ENCODE measurements around the gene PLXDC2. TPM values are rescaled to one million over a fixed set of nuclear protein-coding genes. Genes with fewer than 3 reads are reported as not detected.

Gene PLXDC2
- total RNA-seq, 1 experiment from 2014 or later: 0.21 TPM

GRCh38 chr10:20288060-20288459 is 471.8 kb downstream of the PLXDC2 start:
- no peaks in the 10 kb centered on the region for H3K9me3 ChIP-seq (ENCODE audit: control insufficient read depth, insufficient read depth, low read depth, low read length)
- ChIA-PET CTCF (no interaction called here), POLR2A (no interaction called here)
- no peak overlapping the region for H3K4me3 ChIP-seq (ENCODE audit: low read depth in 2 of 2, low read length in 2 of 2)
- no peaks in the 10 kb centered on the region for H3K4me1 ChIP-seq (ENCODE audit: control insufficient read depth, insufficient read depth, low read length)
- TF ChIP-seq, protein P1, sequence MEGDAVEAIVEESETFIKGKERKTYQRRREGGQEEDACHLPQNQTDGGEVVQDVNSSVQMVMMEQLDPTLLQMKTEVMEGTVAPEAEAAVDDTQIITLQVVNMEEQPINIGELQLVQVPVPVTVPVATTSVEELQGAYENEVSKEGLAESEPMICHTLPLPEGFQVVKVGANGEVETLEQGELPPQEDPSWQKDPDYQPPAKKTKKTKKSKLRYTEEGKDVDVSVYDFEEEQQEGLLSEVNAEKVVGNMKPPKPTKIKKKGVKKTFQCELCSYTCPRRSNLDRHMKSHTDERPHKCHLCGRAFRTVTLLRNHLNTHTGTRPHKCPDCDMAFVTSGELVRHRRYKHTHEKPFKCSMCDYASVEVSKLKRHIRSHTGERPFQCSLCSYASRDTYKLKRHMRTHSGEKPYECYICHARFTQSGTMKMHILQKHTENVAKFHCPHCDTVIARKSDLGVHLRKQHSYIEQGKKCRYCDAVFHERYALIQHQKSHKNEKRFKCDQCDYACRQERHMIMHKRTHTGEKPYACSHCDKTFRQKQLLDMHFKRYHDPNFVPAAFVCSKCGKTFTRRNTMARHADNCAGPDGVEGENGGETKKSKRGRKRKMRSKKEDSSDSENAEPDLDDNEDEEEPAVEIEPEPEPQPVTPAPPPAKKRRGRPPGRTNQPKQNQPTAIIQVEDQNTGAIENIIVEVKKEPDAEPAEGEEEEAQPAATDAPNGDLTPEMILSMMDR (IDR thresholded peaks at IDR 0.05): no peak
- no peak overlapping the region for H3K27ac ChIP-seq (ENCODE audit: low read length)
- no peak for DNase-seq (ENCODE audit: low read depth, low spot score)
- intact Hi-C loops (cut with micrococcal nuclease; ENCODE audit: unreplicated experiment): no loop called here
- no peak for ATAC-seq
- BruUV-seq (replicated peaks): no TSS peak
- no peaks in the 10 kb centered on the region for H3K27me3 ChIP-seq (ENCODE audit: control insufficient read depth, insufficient read depth, low read length)
- no peaks in the 10 kb centered on the region for H3K36me3 ChIP-seq (ENCODE audit: control insufficient read depth, insufficient read depth, low read length)
- in situ Hi-C loops (cut with HindIII; ENCODE audit: low pct_unique_long_range_greater_than_20kb, low sequenced_read_pairs): no loop called here

- Histone ChIP-seq H3K27me3 (ENCODE audit: control insufficient read depth, insufficient read depth, low read length) (no peaks in the 10 kb centered on the region), H3K27ac (ENCODE audit: low read length) (no peak overlapping the region), H3K4me3 (ENCODE audit: low read depth in 2 of 2, low read length in 2 of 2) (no peak overlapping the region), H3K36me3 (ENCODE audit: control insufficient read depth, insufficient read depth, low read length) (no peaks in the 10 kb centered on the region), H3K4me1 (ENCODE audit: control insufficient read depth, insufficient read depth, low read length) (no peaks in the 10 kb centered on the region), H3K9me3 (ENCODE audit: control insufficient read depth, insufficient read depth, low read depth, low read length) (no peaks in the 10 kb centered on the region)
- ChIA-PET CTCF (no interaction called here), POLR2A (no interaction called here)
- ATAC-seq (no peak), DNase-seq (ENCODE audit: low read depth, low spot score) (no peak)
- in situ Hi-C loops (cut with HindIII; ENCODE audit: low pct_unique_long_range_greater_than_20kb, low sequenced_read_pairs) (no loop called here), intact Hi-C loops (cut with micrococcal nuclease; ENCODE audit: unreplicated experiment) (no loop called here)
- TF ChIP-seq, protein P1 (IDR thresholded peaks at IDR 0.05): no peak
- TF ChIP-seq, protein P2, sequence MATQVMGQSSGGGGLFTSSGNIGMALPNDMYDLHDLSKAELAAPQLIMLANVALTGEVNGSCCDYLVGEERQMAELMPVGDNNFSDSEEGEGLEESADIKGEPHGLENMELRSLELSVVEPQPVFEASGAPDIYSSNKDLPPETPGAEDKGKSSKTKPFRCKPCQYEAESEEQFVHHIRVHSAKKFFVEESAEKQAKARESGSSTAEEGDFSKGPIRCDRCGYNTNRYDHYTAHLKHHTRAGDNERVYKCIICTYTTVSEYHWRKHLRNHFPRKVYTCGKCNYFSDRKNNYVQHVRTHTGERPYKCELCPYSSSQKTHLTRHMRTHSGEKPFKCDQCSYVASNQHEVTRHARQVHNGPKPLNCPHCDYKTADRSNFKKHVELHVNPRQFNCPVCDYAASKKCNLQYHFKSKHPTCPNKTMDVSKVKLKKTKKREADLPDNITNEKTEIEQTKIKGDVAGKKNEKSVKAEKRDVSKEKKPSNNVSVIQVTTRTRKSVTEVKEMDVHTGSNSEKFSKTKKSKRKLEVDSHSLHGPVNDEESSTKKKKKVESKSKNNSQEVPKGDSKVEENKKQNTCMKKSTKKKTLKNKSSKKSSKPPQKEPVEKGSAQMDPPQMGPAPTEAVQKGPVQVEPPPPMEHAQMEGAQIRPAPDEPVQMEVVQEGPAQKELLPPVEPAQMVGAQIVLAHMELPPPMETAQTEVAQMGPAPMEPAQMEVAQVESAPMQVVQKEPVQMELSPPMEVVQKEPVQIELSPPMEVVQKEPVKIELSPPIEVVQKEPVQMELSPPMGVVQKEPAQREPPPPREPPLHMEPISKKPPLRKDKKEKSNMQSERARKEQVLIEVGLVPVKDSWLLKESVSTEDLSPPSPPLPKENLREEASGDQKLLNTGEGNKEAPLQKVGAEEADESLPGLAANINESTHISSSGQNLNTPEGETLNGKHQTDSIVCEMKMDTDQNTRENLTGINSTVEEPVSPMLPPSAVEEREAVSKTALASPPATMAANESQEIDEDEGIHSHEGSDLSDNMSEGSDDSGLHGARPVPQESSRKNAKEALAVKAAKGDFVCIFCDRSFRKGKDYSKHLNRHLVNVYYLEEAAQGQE (IDR thresholded peaks at IDR 0.05; ENCODE audit: insufficient read depth in 1 of 2, low read depth in 2 of 2, low read length in 1 of 2): no peak
- TF ChIP-seq TCF7L2 (IDR thresholded peaks at IDR 0.05; ENCODE audit: low read depth, low read length) (no peak), POLR2AphosphoS5 (IDR thresholded peaks at IDR 0.05; ENCODE audit: low read depth, low read length) (no peak), SIN3A (IDR thresholded peaks at IDR 0.05; ENCODE audit: borderline replicate concordance, insufficient read depth, low read depth, low read length) (no peak)
- BruUV-seq (replicated peaks): no TSS peak
Measured at GRCh38 chr10:20289070-20289828, 473.0 kb downstream of the PLXDC2 start.

Measured in Panc1 (cell line).